A673 (cell line): ENCODE results near the gene IFNAR1.

Source experiments
- CTCF ChIP-seq: fragments of 300-800, 200-600 bp; sonication (generic); conservative IDR thresholded peaks from 2 replicates; pipeline ENCODE4 v1.5.1; 2017; ENCODE audit warnings: low read depth, mild to moderate bottlenecking, antibody characterized with exemption, low read length, moderate library complexity, mixed read lengths
- EZH2 ChIP-seq: fragments of 200-600 bp; sonication (generic); IDR thresholded peaks from 2 replicates; pipeline ENCODE4 v1.6.1; 2017; ENCODE audit warnings: borderline replicate concordance, low read depth, mild to moderate bottlenecking, mixed read lengths, antibody characterized with exemption, low read length; ENCODE audit not compliant: poor library complexity, severe bottlenecking

GRCh38 chr21:33283203-33283602, 41.6 kb upstream of the IFNAR1 start:
- TF ChIP-seq CTCF (no peak), EZH2 (no peak)
